GM19324 (cell line): ENCODE data around the gene RUNX1.

Experiments used
- ATAC-seq: cut with Tn5 transposase; IDR thresholded peaks from one replicate; pipeline ENCODE4 v1.9.1; 2021; ENCODE audit warnings: mild to moderate bottlenecking, moderate library complexity; ENCODE audit not compliant: unreplicated experiment, low FRiP score

The RUNX1 gene

DNA sequence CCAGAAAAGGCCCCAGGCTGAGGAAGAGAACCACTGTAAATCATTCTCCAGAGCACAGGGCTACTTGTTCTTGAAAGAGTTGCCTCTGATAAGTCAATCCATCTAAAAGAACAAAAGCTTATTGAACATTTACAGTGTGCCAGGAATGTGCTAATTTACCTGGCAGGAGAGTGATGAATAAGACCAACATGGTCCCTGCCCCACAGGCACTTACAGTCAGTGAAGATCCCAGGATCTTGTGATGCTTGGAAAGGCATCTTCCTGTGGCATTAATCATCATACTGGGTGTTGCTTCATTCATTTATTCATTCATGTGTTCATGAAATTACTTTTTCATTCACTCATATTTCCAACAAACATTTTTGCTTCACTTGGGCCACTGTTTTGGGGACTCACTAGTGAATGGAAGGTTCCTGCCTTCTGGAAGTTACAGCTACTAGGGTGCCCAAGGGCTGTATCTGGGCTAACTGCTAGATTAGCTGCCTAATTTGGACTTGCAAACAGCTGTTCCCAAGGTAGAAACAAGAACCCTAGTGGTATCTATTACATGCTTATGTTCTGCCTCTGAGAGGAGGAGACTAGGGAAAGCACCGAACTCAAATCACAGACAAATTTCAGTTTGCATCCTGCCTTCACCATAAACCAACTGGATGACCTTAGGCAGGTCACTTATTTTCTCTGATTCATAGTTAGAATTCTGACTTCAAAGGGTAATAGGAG lies 246.8 kb downstream of the RUNX1 start:
- ATAC-seq, result no peak

DNA sequence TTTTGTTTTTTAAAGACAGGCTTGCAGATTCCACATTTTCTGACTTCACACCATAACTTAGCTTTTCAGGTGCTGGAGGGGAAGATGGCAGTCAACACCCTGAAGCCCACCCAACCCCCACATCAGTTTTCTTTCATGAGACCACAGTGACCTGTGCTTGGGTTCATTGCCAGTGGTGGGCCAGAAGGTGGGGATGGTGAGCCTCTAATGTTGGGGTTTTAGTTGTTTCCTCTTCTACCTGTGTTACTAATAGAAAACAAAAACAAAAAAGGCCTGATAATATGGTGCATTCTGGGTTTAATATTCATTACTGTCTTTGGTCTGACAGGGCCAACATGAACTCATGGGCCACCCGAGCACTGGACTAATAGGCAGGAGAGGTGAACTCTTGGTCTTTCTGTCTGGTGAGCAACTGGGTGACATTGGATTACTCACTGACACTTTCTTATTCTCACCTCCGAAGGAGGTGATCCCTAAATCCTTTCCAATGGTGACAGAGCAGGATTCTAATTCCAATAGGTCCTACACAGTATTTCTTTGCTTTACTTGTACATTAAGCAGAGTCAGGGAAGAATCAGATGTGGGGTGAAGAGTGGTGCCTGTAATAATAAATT lies 247.5 kb downstream of the RUNX1 start:
- no peak for ATAC-seq

GRCh38 chr21:34800797-34801518 lies 248.1 kb downstream of the RUNX1 start:
- no peak for ATAC-seq

DNA sequence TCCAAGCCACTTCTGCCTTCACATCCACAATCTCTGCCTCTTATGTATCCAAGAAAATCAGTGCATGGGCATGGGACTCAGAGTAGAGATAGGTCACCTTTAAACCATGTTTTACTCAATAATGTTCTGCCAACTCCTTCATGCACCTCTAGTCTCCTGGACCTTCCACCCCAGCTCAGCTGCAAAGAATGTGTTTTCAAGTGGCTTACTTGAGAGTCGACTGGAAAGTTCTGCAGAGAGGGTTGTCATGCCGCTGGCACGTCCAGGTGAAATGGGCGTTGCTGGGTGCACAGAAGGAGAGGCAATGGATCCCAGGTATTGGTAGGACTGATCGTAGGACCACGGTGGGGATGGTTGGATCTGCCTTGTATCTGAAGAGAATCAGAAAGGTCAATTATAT lies 250.0 kb downstream of the RUNX1 start:
- no peak for ATAC-seq

GRCh38 chr21:34797921-34798535 lies 251.1 kb downstream of the RUNX1 start:
- ATAC-seq, result no peak

GRCh38 chr21:34797201-34797525 lies 251.9 kb downstream of the RUNX1 start:
- ATAC-seq, result no peak

- no peak for ATAC-seq
Observed at GRCh38 chr21:34796518-34797200, 252.4 kb downstream of the RUNX1 start.

DNA sequence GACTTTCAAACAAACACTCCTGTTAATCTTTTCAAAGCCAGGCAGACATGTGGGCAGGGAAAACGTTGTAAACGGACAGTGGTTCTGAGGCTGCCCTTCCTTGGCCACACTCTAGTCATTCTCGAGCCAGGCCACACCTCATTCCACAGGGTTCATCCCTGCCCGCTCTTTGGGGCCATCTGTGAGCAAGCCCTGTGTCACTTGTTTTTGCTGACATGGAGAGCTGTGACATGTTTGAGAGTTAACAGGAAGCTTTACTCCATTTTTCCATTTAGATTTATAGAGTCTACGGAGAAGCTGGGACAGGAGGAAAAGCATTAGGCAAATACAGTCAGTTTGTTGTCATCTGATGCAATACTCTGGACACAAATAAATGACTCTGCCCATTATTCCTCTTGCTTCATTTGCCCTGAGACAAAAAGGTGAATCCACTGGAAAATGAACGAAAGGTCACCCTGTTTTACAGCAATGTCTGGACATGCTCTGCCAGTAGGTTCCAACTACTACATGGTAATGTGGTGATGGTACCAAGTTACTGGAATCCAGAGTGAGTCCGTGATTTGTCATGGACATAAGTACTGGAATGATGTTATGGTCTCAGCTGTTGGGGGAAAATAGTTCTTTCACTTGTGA lies 253.4 kb downstream of the RUNX1 start:
- no peak for ATAC-seq

- ATAC-seq, result no peak
Observed at GRCh38 chr21:34795175-34795547, 253.9 kb downstream of the RUNX1 start.

DNA sequence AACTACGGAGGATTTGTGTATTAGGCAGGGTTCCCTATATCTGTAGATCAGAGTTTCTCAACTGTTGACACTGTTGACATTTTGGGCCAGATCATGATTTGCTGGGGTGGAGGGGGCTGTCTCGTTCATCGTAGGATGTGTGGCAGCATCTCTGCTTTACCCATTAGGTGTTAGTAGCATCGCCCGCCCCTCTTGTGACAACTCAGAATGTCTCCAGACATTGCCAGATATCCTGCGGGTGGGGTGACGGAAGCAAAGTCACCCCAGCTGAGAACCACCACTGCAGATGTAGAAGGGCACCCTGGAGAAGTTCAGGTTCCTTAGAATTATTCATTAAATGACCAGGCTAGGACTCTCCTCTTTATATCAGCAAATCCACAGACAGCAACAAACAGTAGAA lies 254.4 kb downstream of the RUNX1 start:
- no peak for ATAC-seq

DNA sequence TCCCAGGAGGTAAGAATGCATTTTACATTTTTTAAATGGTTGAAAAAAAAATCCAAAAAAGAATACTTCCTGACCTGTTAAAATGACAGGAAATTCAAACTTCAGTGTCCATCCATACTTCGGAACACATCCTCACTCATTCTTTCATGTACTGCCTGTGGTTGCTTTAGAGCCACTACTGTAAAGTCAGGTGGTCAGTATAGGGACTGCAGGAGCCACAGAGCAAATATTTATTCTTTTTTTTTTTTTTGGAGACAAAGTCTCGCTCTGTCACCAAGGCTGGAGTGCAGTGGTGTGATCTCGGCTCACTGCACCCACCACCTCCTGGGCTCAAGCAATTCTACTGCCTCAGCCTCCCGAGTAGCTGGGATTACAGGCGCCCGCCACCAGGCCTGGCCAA lies 255.6 kb downstream of the RUNX1 start:
- no peak for ATAC-seq

GRCh38 chr21:34792504-34793089 lies 256.5 kb downstream of the RUNX1 start:
- ATAC-seq, result no peak

- ATAC-seq, result no peak
Observed at GRCh38 chr21:34791776-34792503, 257.2 kb downstream of the RUNX1 start.

DNA sequence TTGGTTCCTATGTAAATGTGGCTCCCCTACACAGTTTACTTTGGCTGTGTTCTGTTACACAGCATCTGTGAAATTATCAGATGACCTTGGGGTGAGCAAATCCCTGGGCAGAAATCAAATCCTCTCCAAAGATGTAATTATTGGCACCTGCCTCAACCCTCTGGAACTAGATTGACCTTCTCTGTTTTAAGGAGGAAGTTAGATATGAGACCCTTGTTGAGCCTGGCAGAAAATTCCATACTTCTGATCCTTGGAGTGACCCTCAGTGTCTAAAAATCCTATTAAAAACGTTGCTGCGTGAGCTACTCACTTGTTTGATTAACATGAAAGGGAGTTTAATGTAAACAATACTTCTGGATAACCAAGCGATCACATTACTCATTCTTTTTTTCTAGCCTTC lies 258.3 kb downstream of the RUNX1 start:
- ATAC-seq, result no peak

DNA sequence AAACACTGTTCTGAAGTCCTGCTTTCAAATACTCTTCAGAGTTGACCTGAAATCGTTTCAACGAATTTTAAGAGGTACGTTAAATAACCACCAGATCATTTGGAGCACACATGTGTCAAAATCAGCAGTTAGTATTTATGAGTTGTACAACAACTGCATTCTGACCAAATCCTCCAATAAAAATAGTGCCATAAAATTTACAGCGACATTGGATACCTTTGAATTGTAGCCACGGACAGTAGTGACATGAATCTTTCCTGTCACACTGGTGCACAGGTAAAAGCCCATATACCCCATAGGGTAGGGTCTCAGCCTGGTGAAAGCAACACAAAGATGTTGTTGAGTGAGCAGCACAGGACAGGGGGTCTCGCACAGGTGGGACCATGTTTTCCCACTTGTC lies 258.8 kb downstream of the RUNX1 start:
- ATAC-seq, result no peak

DNA sequence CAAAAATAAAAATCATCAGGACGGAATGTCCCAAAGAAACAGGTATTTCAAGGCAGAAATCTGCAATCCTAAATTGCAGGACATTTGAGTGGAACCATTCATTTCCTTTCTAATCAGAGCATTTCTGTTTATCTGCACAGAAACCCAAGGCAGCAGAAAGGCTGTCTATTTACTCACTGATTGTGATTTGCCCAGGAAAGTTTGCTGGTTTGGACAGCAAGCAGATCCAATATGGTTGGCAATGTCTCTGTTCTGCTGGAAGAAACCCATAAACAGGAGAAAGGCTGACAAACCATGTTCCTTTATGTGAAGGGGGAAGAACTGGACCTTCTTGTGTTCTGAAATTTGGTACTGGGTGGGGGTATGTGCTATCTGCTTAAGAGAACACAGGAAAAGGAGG lies 260.2 kb downstream of the RUNX1 start:
- no peak for ATAC-seq

GRCh38 chr21:34783815-34784214 lies 265.3 kb downstream of the RUNX1 start:
- no peak for ATAC-seq

DNA sequence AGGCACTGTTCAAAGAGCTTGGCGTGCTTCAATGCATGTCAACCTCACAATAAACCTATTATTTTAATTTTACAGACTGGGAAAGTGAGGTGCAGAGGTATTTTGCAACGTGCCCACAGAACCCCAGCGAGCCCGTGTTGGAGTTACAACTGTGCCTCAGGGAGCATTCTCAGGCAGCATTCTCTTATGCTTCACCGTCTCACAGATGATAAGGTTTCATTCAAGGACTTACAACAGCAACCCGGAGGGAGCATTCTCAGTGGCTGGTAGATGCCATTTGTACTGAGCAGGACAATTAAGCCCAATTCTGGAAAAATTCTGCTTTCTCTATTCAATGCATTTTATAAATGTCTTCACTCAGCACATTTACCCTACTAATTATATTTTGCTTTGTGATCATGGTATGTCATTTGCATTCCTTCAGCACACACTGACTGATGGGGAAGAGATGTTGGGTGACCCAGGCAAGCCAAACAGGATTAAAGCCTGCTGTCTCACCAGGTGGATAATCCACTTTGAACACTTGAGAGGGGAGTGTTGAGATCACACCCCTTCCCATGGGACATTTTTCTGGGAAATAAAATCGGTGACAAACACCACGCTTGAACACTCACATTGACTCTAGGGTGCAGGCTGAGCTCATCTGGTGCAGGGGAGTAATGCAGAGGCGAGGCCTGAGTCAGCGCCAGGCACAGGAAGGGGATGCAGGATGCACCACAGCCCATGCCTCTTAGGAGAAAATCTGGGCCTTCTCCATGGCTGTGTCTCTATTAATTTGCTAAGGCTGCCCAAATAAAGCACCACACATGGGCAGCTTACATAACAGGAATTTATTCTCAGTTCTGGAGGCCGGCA lies 266.4 kb downstream of the RUNX1 start:
- no peak for ATAC-seq

- no peak for ATAC-seq
Observed at GRCh38 chr21:34781526-34781925, 267.6 kb downstream of the RUNX1 start.
